ENCODE measurements around the gene SKAP1. TPM values are rescaled to one million over a fixed set of nuclear protein-coding genes. Genes with fewer than 3 reads are reported as not detected.

The SKAP1 gene
- total RNA-seq, 1 experiment from 2014 or later, result 0.31 TPM

- H3K27me3 ChIP-seq (ENCODE audit: insufficient read depth, low read depth), result no peaks in the 10 kb centered on the region
- H4K20me1 ChIP-seq (ENCODE audit: insufficient read depth), result no peaks in the 10 kb centered on the region
- TF ChIP-seq EZH2 (IDR thresholded peaks at IDR 0.05; ENCODE audit: low read depth) (no peak), CTCF (conservative IDR thresholded peaks at IDR 0.05) (no peak)
- H3K79me2 ChIP-seq (ENCODE audit: low read depth), result no peaks in the 10 kb centered on the region
- H3K4me3 ChIP-seq, result no peak overlapping the region
- no peak overlapping the region for H2AFZ ChIP-seq
- no peak overlapping the region for H3K27ac ChIP-seq
- H3K4me2 ChIP-seq, result no peak overlapping the region
- H3F3A ChIP-seq (ENCODE audit: insufficient read depth, low read depth), result no peaks in the 10 kb centered on the region
- no peaks in the 10 kb centered on the region for H3K9me3 ChIP-seq (ENCODE audit: insufficient read depth, low read depth)
- DNase-seq, result no peak
- no peaks in the 10 kb centered on the region for H3K4me1 ChIP-seq (replicated peaks; ENCODE audit: insufficient read depth)
- intact Hi-C loops (cut with micrococcal nuclease; ENCODE audit: unreplicated experiment), result no loop called here
- no TSS peak for BruUV-seq (replicated peaks)
- H3K36me3 ChIP-seq (ENCODE audit: low read depth), result no peaks in the 10 kb centered on the region
- ChIA-PET POLR2A (ENCODE audit: unreplicated experiment) (no interaction called here), CTCF (interaction anchor here (0.6 kb wide), 1 partner anchor 341 kb away, joined by 4 read pairs; no protein-coding TSS in a partner anchor)
- H3K9me2 ChIP-seq (ENCODE audit: insufficient read depth), result no peaks in the 10 kb centered on the region
Measured at GRCh38 chr17:48376682-48377325, 53.2 kb downstream of the SKAP1 start.

GRCh38 chr17:48375356-48375755 lies 54.7 kb downstream of the SKAP1 start:
- DNase-seq, result peak in 1 of 2 experiments; percentile 59
- H3K4me3 ChIP-seq, result no peak overlapping the region
- no peaks in the 10 kb centered on the region for H3F3A ChIP-seq (ENCODE audit: insufficient read depth, low read depth)
- intact Hi-C loops (cut with micrococcal nuclease; ENCODE audit: unreplicated experiment), result no loop called here
- no peaks in the 10 kb centered on the region for H3K9me2 ChIP-seq (ENCODE audit: insufficient read depth)
- no peak overlapping the region for H2AFZ ChIP-seq
- TF ChIP-seq CTCF (conservative IDR thresholded peaks at IDR 0.05), result no peak
- no peak for TF ChIP-seq EZH2 (IDR thresholded peaks at IDR 0.05; ENCODE audit: low read depth)
- no peaks in the 10 kb centered on the region for H3K36me3 ChIP-seq (ENCODE audit: low read depth)
- no peaks in the 10 kb centered on the region for H4K20me1 ChIP-seq (ENCODE audit: insufficient read depth)
- no peaks in the 10 kb centered on the region for H3K9me3 ChIP-seq (ENCODE audit: insufficient read depth, low read depth)
- no peak overlapping the region for H3K27ac ChIP-seq
- no peaks in the 10 kb centered on the region for H3K4me1 ChIP-seq (replicated peaks; ENCODE audit: insufficient read depth)
- CTCF ChIA-PET, result no interaction called here
- no TSS peak for BruUV-seq (replicated peaks)
- no peaks in the 10 kb centered on the region for H3K79me2 ChIP-seq (ENCODE audit: low read depth)
- POLR2A ChIA-PET (ENCODE audit: unreplicated experiment), result no interaction called here
- no peaks in the 10 kb centered on the region for H3K27me3 ChIP-seq (ENCODE audit: insufficient read depth, low read depth)
- H3K4me2 ChIP-seq, result no peak overlapping the region

- Histone ChIP-seq H3F3A (ENCODE audit: insufficient read depth, low read depth) (no peaks in the 10 kb centered on the region), H3K79me2 (ENCODE audit: low read depth) (no peaks in the 10 kb centered on the region), H3K4me2 (no peak overlapping the region), H3K27ac (no peak overlapping the region), H4K20me1 (ENCODE audit: insufficient read depth) (no peaks in the 10 kb centered on the region), H3K4me1 (replicated peaks; ENCODE audit: insufficient read depth) (no peaks in the 10 kb centered on the region), H3K9me3 (ENCODE audit: insufficient read depth, low read depth) (no peaks in the 10 kb centered on the region), H3K9me2 (ENCODE audit: insufficient read depth) (no peaks in the 10 kb centered on the region), H3K27me3 (ENCODE audit: insufficient read depth, low read depth) (no peaks in the 10 kb centered on the region), H2AFZ (no peak overlapping the region), H3K36me3 (ENCODE audit: low read depth) (no peaks in the 10 kb centered on the region), H3K4me3 (no peak overlapping the region)
- ChIA-PET CTCF (no interaction called here), POLR2A (ENCODE audit: unreplicated experiment) (no interaction called here)
- BruUV-seq (replicated peaks), result no TSS peak
- intact Hi-C loops (cut with micrococcal nuclease; ENCODE audit: unreplicated experiment), result no loop called here
- TF ChIP-seq CTCF (conservative IDR thresholded peaks at IDR 0.05) (peak; percentile 77), EZH2 (IDR thresholded peaks at IDR 0.05; ENCODE audit: low read depth) (no peak)
- peak in 1 of 2 experiments; percentile 23 for DNase-seq
Measured at GRCh38 chr17:48374650-48375230, 55.3 kb downstream of the SKAP1 start.
